ENCODE measurements around the gene IRF2.

GRCh38 chr4:184361443-184361842, 112.9 kb downstream of the IRF2 start:
- no peak for TF ChIP-seq CTCF (IDR thresholded peaks at IDR 0.05; ENCODE audit: low read depth, low read length)
- no peak for TF ChIP-seq POLR2A (IDR thresholded peaks at IDR 0.05; ENCODE audit: extremely low read depth, insufficient read length)
